Activated naive CD8-positive, alpha-beta T cell treated with anti-CD3 and anti-CD28 coated beads for 36 hours (primary cell): ENCODE results near the gene SFI1. TPM values are rescaled to one million over a fixed set of nuclear protein-coding genes. Genes with fewer than 3 reads are reported as not detected.
A peak's percentile ranks its signal among the peaks of the same experiment; 100 is the strongest.
"Not testable (repeated sequence)": the region's sequence is repeated elsewhere in the genome, so short reads cannot be mapped to it uniquely, and the experiment has no call there.

ENCODE experiments used
- DNase-seq: peaks from one replicate; pipeline ENCODE4 v3.0.0; 2021
- H3K27ac Mint-ChIP-seq: one replicate; pipeline ENCODE4 v1.8.0; 2022; ENCODE audit warnings: mild to moderate bottlenecking, moderate library complexity, mixed read lengths
- H3K27me3 Mint-ChIP-seq: one replicate; pipeline ENCODE4 v1.8.0; 2022; ENCODE audit warnings: mild to moderate bottlenecking, mixed read lengths
- H3K36me3 Mint-ChIP-seq: one replicate; pipeline ENCODE4 v1.8.0; 2021; ENCODE audit warnings: mild to moderate bottlenecking, mixed read lengths
- H3K4me1 Mint-ChIP-seq: one replicate; pipeline ENCODE4 v1.8.0; 2021; ENCODE audit warnings: mixed read lengths
- H3K4me3 Mint-ChIP-seq: one replicate; pipeline ENCODE4 v1.8.0; 2022; ENCODE audit warnings: mild to moderate bottlenecking, moderate library complexity, mixed read lengths
- H3K9me3 Mint-ChIP-seq: one replicate; pipeline ENCODE4 v1.8.0; 2022; ENCODE audit warnings: mixed read lengths
- total RNA-seq, 2 experiments: library from RNA; stranded (reverse); gene quantifications; one replicate each; pipeline ENCODE4 v1.2.3, GENCODE V29; 2021

Gene SFI1
- total RNA-seq, 2 experiments from 2014 or later, result 110 to 122 TPM

- Mint-ChIP-seq H3K36me3 (peaks cover 15% of the 10 kb centered on the region), H3K9me3 (no peaks in the 10 kb centered on the region), H3K27ac (peak overlapping the region; percentile 54), H3K4me1 (peaks cover 37% of the 10 kb centered on the region), H3K4me3 (no peak overlapping the region), H3K27me3 (no peaks in the 10 kb centered on the region)
- DNase-seq, result no peak
Measured at GRCh38 chr22:31637447-31637890, 141.1 kb downstream of the SFI1 start.

GRCh38 chr22:31637891-31638618 is 141.7 kb downstream of the SFI1 start:
- no peak overlapping the region for H3K4me3 Mint-ChIP-seq
- H3K4me1 Mint-ChIP-seq, result peaks cover 37% of the 10 kb centered on the region
- no peaks in the 10 kb centered on the region for H3K27me3 Mint-ChIP-seq
- peaks cover 16% of the 10 kb centered on the region for H3K36me3 Mint-ChIP-seq
- H3K27ac Mint-ChIP-seq, result peak overlapping the region; percentile 54
- DNase-seq, result no peak
- H3K9me3 Mint-ChIP-seq, result no peaks in the 10 kb centered on the region

- H3K4me1 Mint-ChIP-seq, result peaks cover 37% of the 10 kb centered on the region
- peaks cover 19% of the 10 kb centered on the region for H3K36me3 Mint-ChIP-seq
- no peaks in the 10 kb centered on the region for H3K27me3 Mint-ChIP-seq
- H3K27ac Mint-ChIP-seq, result peak overlapping the region; percentile 56
- no peak overlapping the region for H3K4me3 Mint-ChIP-seq
- no peak for DNase-seq
- no peaks in the 10 kb centered on the region for H3K9me3 Mint-ChIP-seq
Measured at GRCh38 chr22:31639436-31640039, 143.2 kb downstream of the SFI1 start.

GRCh38 chr22:31646186-31647019 is 150.1 kb downstream of the SFI1 start:
- no peaks in the 10 kb centered on the region for H3K27me3 Mint-ChIP-seq
- no peaks in the 10 kb centered on the region for H3K9me3 Mint-ChIP-seq
- peaks cover 41% of the 10 kb centered on the region for H3K36me3 Mint-ChIP-seq
- peak; percentile 47 for DNase-seq
- no peak overlapping the region for H3K4me3 Mint-ChIP-seq
- peaks cover 29% of the 10 kb centered on the region for H3K4me1 Mint-ChIP-seq
- H3K27ac Mint-ChIP-seq, result peak overlapping the region; percentile 89

- H3K36me3 Mint-ChIP-seq, result peaks cover 39% of the 10 kb centered on the region
- peaks cover 34% of the 10 kb centered on the region for H3K4me1 Mint-ChIP-seq
- no peak for DNase-seq
- H3K9me3 Mint-ChIP-seq, result no peaks in the 10 kb centered on the region
- no peak overlapping the region for H3K4me3 Mint-ChIP-seq
- H3K27ac Mint-ChIP-seq, result peak overlapping the region; percentile 89
- no peaks in the 10 kb centered on the region for H3K27me3 Mint-ChIP-seq
Measured at GRCh38 chr22:31647066-31647465, 150.7 kb downstream of the SFI1 start.

- Mint-ChIP-seq H3K9me3 (no peaks in the 10 kb centered on the region), H3K4me1 (peaks cover 38% of the 10 kb centered on the region), H3K27me3 (no peaks in the 10 kb centered on the region), H3K4me3 (no peak overlapping the region), H3K27ac (peak overlapping the region; percentile 89), H3K36me3 (peaks cover 34% of the 10 kb centered on the region)
- no peak for DNase-seq
Measured at GRCh38 chr22:31647523-31648320, 151.4 kb downstream of the SFI1 start.

- peaks cover 26% of the 10 kb centered on the region for H3K36me3 Mint-ChIP-seq
- H3K27me3 Mint-ChIP-seq, result no peaks in the 10 kb centered on the region
- no peak for DNase-seq
- peaks cover 46% of the 10 kb centered on the region for H3K4me1 Mint-ChIP-seq
- H3K27ac Mint-ChIP-seq, result no peak overlapping the region
- H3K4me3 Mint-ChIP-seq, result no peak overlapping the region
- no peaks in the 10 kb centered on the region for H3K9me3 Mint-ChIP-seq
Measured at GRCh38 chr22:31650391-31650790, 154.1 kb downstream of the SFI1 start.

- no peaks in the 10 kb centered on the region for H3K27me3 Mint-ChIP-seq
- no peak overlapping the region for H3K27ac Mint-ChIP-seq
- DNase-seq, result no peak
- no peak overlapping the region for H3K4me3 Mint-ChIP-seq
- peaks cover 38% of the 10 kb centered on the region for H3K4me1 Mint-ChIP-seq
- H3K9me3 Mint-ChIP-seq, result no peaks in the 10 kb centered on the region
- H3K36me3 Mint-ChIP-seq, result peaks cover 20% of the 10 kb centered on the region
Measured at GRCh38 chr22:31651664-31652063, 155.3 kb downstream of the SFI1 start.

GRCh38 chr22:31652088-31652487 is 155.8 kb downstream of the SFI1 start:
- Mint-ChIP-seq H3K4me3 (no peak overlapping the region), H3K27me3 (no peaks in the 10 kb centered on the region), H3K36me3 (peaks cover 17% of the 10 kb centered on the region), H3K27ac (no peak overlapping the region), H3K4me1 (peaks cover 33% of the 10 kb centered on the region), H3K9me3 (no peaks in the 10 kb centered on the region)
- no peak for DNase-seq

GRCh38 chr22:31652911-31653684 is 156.8 kb downstream of the SFI1 start:
- Mint-ChIP-seq H3K4me3 (no peak overlapping the region), H3K27me3 (no peaks in the 10 kb centered on the region), H3K9me3 (no peaks in the 10 kb centered on the region), H3K36me3 (peaks cover 7% of the 10 kb centered on the region), H3K27ac (no peak overlapping the region), H3K4me1 (peaks cover 31% of the 10 kb centered on the region)
- no peak for DNase-seq

GRCh38 chr22:31653944-31654343 is 157.6 kb downstream of the SFI1 start:
- no peaks in the 10 kb centered on the region for H3K9me3 Mint-ChIP-seq
- DNase-seq, result no peak
- H3K4me3 Mint-ChIP-seq, result no peak overlapping the region
- H3K27ac Mint-ChIP-seq, result no peak overlapping the region
- peaks cover 33% of the 10 kb centered on the region for H3K4me1 Mint-ChIP-seq
- peaks cover 3% of the 10 kb centered on the region for H3K36me3 Mint-ChIP-seq
- no peaks in the 10 kb centered on the region for H3K27me3 Mint-ChIP-seq

GRCh38 chr22:31654408-31654807 is 158.1 kb downstream of the SFI1 start:
- Mint-ChIP-seq H3K27me3 (no peaks in the 10 kb centered on the region), H3K4me1 (peaks cover 33% of the 10 kb centered on the region), H3K9me3 (no peaks in the 10 kb centered on the region), H3K36me3 (peaks cover 2% of the 10 kb centered on the region), H3K27ac (no peak overlapping the region), H3K4me3 (no peak overlapping the region)
- DNase-seq, result no peak

GRCh38 chr22:31659246-31659645 is 162.9 kb downstream of the SFI1 start:
- no peaks in the 10 kb centered on the region for H3K27me3 Mint-ChIP-seq
- peaks cover 23% of the 10 kb centered on the region for H3K4me1 Mint-ChIP-seq
- H3K9me3 Mint-ChIP-seq, result no peaks in the 10 kb centered on the region
- H3K4me3 Mint-ChIP-seq, result no peak overlapping the region
- H3K36me3 Mint-ChIP-seq, result peaks cover 8% of the 10 kb centered on the region
- no peak for DNase-seq
- no peak overlapping the region for H3K27ac Mint-ChIP-seq

- peaks cover 26% of the 10 kb centered on the region for H3K4me1 Mint-ChIP-seq
- H3K4me3 Mint-ChIP-seq, result peak overlapping the region; percentile 98
- H3K27me3 Mint-ChIP-seq, H3K9me3 Mint-ChIP-seq, H3K36me3 Mint-ChIP-seq: not testable (repeated sequence)
- DNase-seq, result peak; percentile 52
- peak overlapping the region; percentile 95 for H3K27ac Mint-ChIP-seq
Measured at GRCh38 chr22:31660860-31661341, 164.6 kb downstream of the SFI1 start.
